T follicular helper cell (primary cell): Measurements from ENCODE around the gene RPSA.
"Not testable (repeated sequence)": the region's sequence is repeated elsewhere in the genome, so short reads cannot be mapped to it uniquely, and the experiment has no call there.

Experiments
- DNase-seq: peaks from one replicate; pipeline ENCODE4 v3.0.0-alpha.2; 2020; ENCODE audit warnings: low read depth

RPSA gene

DNA sequence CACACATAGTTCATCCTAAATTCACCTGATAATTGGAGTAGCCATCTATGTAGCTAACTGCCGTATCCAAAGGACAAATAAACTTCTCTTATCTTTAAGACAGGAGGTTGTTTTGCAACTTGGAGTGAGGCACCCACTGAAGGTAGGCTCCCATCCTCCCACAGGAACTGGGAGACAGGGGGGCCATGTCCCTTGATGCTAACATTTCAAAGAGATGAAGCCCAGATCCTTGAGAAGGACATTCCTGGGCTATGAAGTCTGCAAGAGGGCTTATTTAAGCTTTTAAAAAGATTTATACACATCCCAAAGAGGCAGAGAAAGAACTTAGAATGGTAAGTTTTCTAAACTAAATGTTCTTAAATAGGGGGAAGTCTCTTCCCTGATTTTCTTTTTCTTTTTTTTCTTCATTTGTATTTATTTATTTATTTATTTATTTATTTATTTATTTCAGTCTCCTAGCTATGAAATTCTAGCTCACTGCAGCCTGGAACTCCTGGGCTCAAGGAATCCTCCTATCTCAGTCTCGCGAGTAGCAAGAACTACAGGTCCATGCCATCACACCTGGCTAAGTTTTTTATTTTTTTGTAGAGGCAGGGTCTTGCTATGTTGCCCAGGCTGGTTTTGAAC lies 48.2 kb downstream of the RPSA start:
- DNase-seq, result no peak

DNA sequence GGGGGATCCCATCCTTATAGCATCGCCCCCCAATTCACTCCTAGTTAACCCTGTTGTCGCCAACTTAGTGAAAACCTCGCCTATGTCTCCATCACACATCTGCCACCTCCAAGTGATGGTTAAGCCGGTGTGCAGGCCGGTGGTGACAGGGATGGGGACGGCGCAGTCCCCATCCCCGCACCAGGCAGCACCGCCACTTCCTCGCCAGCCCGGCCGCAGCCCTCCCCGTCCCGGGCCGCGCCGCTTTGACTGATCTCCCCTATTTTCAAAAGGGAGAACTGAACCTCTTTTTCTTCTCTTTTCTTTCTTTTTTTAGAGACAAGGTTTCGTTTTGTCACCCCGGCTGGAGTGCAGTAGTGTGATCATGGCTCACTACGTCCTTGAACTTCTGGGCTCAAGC lies 49.6 kb downstream of the RPSA start:
- no peak for DNase-seq

DNA sequence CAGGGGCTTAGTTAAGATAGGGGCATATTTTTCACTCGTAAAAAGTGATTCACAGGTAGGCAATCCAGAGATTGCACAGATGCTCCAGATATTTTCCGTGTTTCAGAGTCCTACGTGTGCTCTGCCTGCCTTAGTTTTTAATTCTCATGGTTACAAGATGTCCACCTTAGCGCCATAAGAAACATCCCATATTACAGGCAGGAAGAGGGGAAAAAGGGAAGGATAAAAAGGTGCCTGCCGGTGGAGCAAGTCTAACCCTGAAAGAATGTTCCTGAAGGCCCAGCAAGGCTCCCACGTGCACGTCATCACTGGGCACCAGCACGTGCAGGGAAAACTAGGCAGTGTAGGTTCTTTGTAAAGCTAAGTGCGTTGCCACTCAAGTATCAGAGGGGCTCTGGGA lies 50.8 kb downstream of the RPSA start:
- DNase-seq, result no peak

DNA sequence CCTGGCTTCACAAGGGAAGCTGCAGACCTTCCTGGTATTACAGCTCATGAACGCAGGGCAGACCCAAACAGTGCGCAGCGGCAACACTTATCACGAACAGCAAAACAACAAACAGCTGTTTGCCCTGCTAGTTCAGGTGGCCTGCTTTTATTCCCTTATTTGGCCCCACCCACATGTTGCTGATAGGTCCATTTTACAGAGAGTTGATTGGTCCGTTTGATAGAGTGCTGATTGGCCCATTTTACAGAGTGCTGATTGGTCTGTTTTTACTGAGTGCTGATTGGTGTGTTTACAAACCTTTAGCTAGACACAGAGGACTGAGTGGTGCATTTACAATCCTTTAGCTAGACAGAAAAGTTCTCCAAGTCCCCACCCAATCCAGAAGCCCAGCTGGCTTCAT lies 52.1 kb downstream of the RPSA start:
- DNase-seq, result not testable (repeated sequence)

DNA sequence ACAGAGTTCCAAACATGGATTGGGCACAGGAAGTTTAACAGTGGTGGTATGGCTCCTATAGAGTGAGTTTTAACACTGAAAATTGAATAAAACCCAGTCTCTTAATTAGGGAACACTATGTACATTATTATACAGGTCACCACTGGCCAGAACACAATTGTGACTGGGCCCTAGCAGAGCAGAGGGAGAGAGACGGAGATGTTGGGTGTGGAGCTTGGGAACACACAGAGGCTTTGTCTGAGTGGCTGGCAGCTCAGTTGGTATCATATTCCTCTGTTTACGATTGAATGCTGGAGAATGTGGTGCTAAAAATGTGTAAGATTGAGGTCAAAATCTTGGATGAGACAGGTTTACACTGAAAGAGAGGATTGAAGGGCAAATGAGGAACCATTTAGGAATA lies 54.2 kb downstream of the RPSA start:
- DNase-seq, result no peak
